Activated B cell treated with CpG ODN at 0.5 μM for 24 hours (primary cell): ENCODE results near the gene PSMD3. TPM values are rescaled to one million over a fixed set of nuclear protein-coding genes. Genes with fewer than 3 reads are reported as not detected.

Experiments used
- ATAC-seq: fragments of 200-7000 bp; cut with Tn5 transposase; one replicate; pipeline ENCODE4 v1.10.0; 2021; ENCODE audit warnings: low read depth, mild to moderate bottlenecking, moderate library complexity
- CTCF ChIA-PET: fragments of 350-600 bp; sonication (Branson Sonifier 250); formaldehyde crosslinking; loops from one replicate; lab custom pipeline; 2021; ENCODE audit warnings: antibody characterized with exemption; lab: Charles Lee
- POLR2A ChIA-PET: fragments of 350-600 bp; sonication (Branson Sonifier 250); formaldehyde crosslinking; loops from one replicate; lab custom pipeline; 2021; ENCODE audit warnings: antibody characterized with exemption; lab: Charles Lee
- DNase-seq: peaks from one replicate; pipeline ENCODE4 v3.0.0; 2022
- H3K27ac Mint-ChIP-seq: one replicate; pipeline ENCODE4 v1.8.0; 2020; ENCODE audit warnings: mixed read lengths
- H3K27me3 Mint-ChIP-seq: one replicate; pipeline ENCODE4 v1.8.0; 2021; ENCODE audit warnings: mixed read lengths
- H3K36me3 Mint-ChIP-seq: one replicate; pipeline ENCODE4 v1.8.0; 2021; ENCODE audit warnings: low read depth, mixed read lengths
- H3K4me1 Mint-ChIP-seq: one replicate; pipeline ENCODE4 v1.8.0; 2021; ENCODE audit warnings: mixed read lengths
- H3K4me3 Mint-ChIP-seq: one replicate; pipeline ENCODE4 v1.8.0; 2020; ENCODE audit warnings: mild to moderate bottlenecking, mixed read lengths
- H3K9me3 Mint-ChIP-seq: one replicate; pipeline ENCODE4 v1.8.0; 2020; ENCODE audit warnings: mixed read lengths
- CTCF ChIP-seq: fragments of 200-600 bp; IDR thresholded peaks from one replicate; pipeline ENCODE4 v1.8.0; 2022; ENCODE audit warnings: antibody characterized with exemption, mild to moderate bottlenecking
- intact Hi-C: fragments of 100-400 bp; cut with micrococcal nuclease; formaldehyde crosslinking; loops from one replicate; pipeline ENCODE4 v1.15.1; 2024
- total RNA-seq: library from RNA; stranded (reverse); gene quantifications from 2 replicates; pipeline ENCODE4 v1.2.3, GENCODE V29; 2022

The PSMD3 gene
- total RNA-seq, 1 donor from 2014 or later, result 127 TPM

- CTCF ChIA-PET, result interaction anchor here (1.0 to 2.7 kb wide), 6 partner anchors 10 to 478 kb away, joined by 3 to 13 read pairs (median 3); partner anchors contain the start of gene CSF3
These were observed 45.0 kb downstream of the PSMD3 start for GRCh38 chr17:40025559-40025958.

GRCh38 chr17:40025991-40026815, 45.6 kb downstream of the PSMD3 start:
- H3K27ac Mint-ChIP-seq, result no peak overlapping the region
- peaks cover 82% of the 10 kb centered on the region for H3K36me3 Mint-ChIP-seq
- DNase-seq, result no peak
- intact Hi-C loops, result loop anchor here (2.0 kb wide), 1 partner anchor 477 kb away; no protein-coding TSS in a partner anchor
- ATAC-seq, result no peak
- no peak overlapping the region for H3K4me3 Mint-ChIP-seq
- H3K4me1 Mint-ChIP-seq, result no peaks in the 10 kb centered on the region
- ChIA-PET POLR2A (interaction anchor here (0.6 kb wide), 1 partner anchor 66 kb away, joined by 7 read pairs; no protein-coding TSS in a partner anchor), CTCF (interaction anchor here (0.8 to 2.7 kb wide), 14 partner anchors 11 to 478 kb away, joined by 3 to 13 read pairs (median 5); partner anchors contain the start of gene CSF3)
- TF ChIP-seq CTCF, result no peak
- no peaks in the 10 kb centered on the region for H3K9me3 Mint-ChIP-seq
- H3K27me3 Mint-ChIP-seq, result no peaks in the 10 kb centered on the region

More at GRCh38 chr17:40025559-40025958, 45.0 kb downstream of the PSMD3 start:
- ATAC-seq (no peak), DNase-seq (no peak)
- TF ChIP-seq CTCF, result no peak
- peaks cover 80% of the 10 kb centered on the region for H3K36me3 Mint-ChIP-seq
- no peaks in the 10 kb centered on the region for H3K27me3 Mint-ChIP-seq
- POLR2A ChIA-PET, result interaction anchor here (0.6 kb wide), 1 partner anchor 66 kb away, joined by 7 read pairs; no protein-coding TSS in a partner anchor
- H3K9me3 Mint-ChIP-seq, result no peaks in the 10 kb centered on the region
- intact Hi-C loops, result no loop called here
- H3K27ac Mint-ChIP-seq, result no peak overlapping the region
- no peak overlapping the region for H3K4me3 Mint-ChIP-seq
- H3K4me1 Mint-ChIP-seq, result no peaks in the 10 kb centered on the region

- no peak overlapping the region for H3K4me3 Mint-ChIP-seq
These were observed 46.4 kb downstream of the PSMD3 start for GRCh38 chr17:40026816-40027613.

GRCh38 chr17:40027614-40028012, 47.0 kb downstream of the PSMD3 start:
- Mint-ChIP-seq H3K27ac (no peak overlapping the region), H3K4me3 (no peak overlapping the region), H3K27me3 (no peaks in the 10 kb centered on the region), H3K9me3 (no peaks in the 10 kb centered on the region), H3K4me1 (no peaks in the 10 kb centered on the region), H3K36me3 (peaks cover 82% of the 10 kb centered on the region)
- ATAC-seq, result no peak
- ChIA-PET CTCF (interaction anchor here (0.6 to 2.7 kb wide), 17 partner anchors 9 to 866 kb away, joined by 3 to 13 read pairs (median 4); partner anchors contain the start of genes CSF3 and PSMD3), POLR2A (no interaction called here)
- intact Hi-C loops, result loop anchor here (1.0 to 2.0 kb wide), 4 partner anchors 14 to 479 kb away; no protein-coding TSS in a partner anchor
- no peak for DNase-seq
- no peak for TF ChIP-seq CTCF

More at GRCh38 chr17:40026816-40027613, 46.4 kb downstream of the PSMD3 start:
- ATAC-seq (peak; percentile 92), DNase-seq (peak; percentile 62)
- no peak for TF ChIP-seq CTCF
- Mint-ChIP-seq H3K36me3 (peaks cover 82% of the 10 kb centered on the region), H3K4me1 (no peaks in the 10 kb centered on the region), H3K27me3 (no peaks in the 10 kb centered on the region), H3K27ac (no peak overlapping the region), H3K9me3 (no peaks in the 10 kb centered on the region)
- ChIA-PET POLR2A (no interaction called here), CTCF (interaction anchor here (0.6 to 2.7 kb wide), 25 partner anchors 10 to 865 kb away, joined by 3 to 13 read pairs (median 4); partner anchors contain the start of genes CSF3 and PSMD3)
- intact Hi-C loops, result loop anchor here (1.0 to 2.0 kb wide), 4 partner anchors 14 to 478 kb away; no protein-coding TSS in a partner anchor
